Measurements from ENCODE around the gene OPCML.

Gene OPCML

GRCh38 chr11:132648851-132649250, 883.5 kb downstream of the OPCML start:
- no peak overlapping the region for H2AFZ ChIP-seq (ENCODE audit: low read length)
- H3K4me3 ChIP-seq (ENCODE audit: low read length, poor library complexity, severe bottlenecking), result no peak overlapping the region
- H3K9me2 ChIP-seq (replicated peaks; ENCODE audit: low read depth, low read length), result no peaks in the 10 kb centered on the region
- no peak overlapping the region for H3K4me2 ChIP-seq (ENCODE audit: low read depth, low read length, poor library complexity, severe bottlenecking)
- no peaks in the 10 kb centered on the region for H4K20me1 ChIP-seq (ENCODE audit: insufficient read depth, low read length, poor library complexity, severe bottlenecking)
- H3K27me3 ChIP-seq (ENCODE audit: insufficient read depth, low read length, poor library complexity, severe bottlenecking), result no peaks in the 10 kb centered on the region
- H3K79me2 ChIP-seq (ENCODE audit: insufficient read depth, low read length), result no peaks in the 10 kb centered on the region
- no peaks in the 10 kb centered on the region; the same call in 1 of the 2 replicates for H3K9me3 ChIP-seq (ENCODE audit: insufficient read depth, low read depth, low read length)
- no peak overlapping the region for H3K9ac ChIP-seq (ENCODE audit: low read depth, low read length, poor library complexity, severe bottlenecking)
- TF ChIP-seq EZH2phosphoT487 (IDR thresholded peaks at IDR 0.05; ENCODE audit: borderline replicate concordance), result no peak
- H3K36me3 ChIP-seq (ENCODE audit: insufficient read depth, low read length), result no peaks in the 10 kb centered on the region
- no peaks in the 10 kb centered on the region for H3F3A ChIP-seq (ENCODE audit: low read depth)
- no peaks in the 10 kb centered on the region for H3K4me1 ChIP-seq (ENCODE audit: insufficient read depth, low read length, poor library complexity, severe bottlenecking)

GRCh38 chr11:132646890-132647289, 885.4 kb downstream of the OPCML start:
- no peak overlapping the region for H3K9ac ChIP-seq (ENCODE audit: low read depth, low read length, poor library complexity, severe bottlenecking)
- no peaks in the 10 kb centered on the region for H3K4me1 ChIP-seq (ENCODE audit: insufficient read depth, low read length, poor library complexity, severe bottlenecking)
- H4K20me1 ChIP-seq (ENCODE audit: insufficient read depth, low read length, poor library complexity, severe bottlenecking), result no peaks in the 10 kb centered on the region
- H3K4me2 ChIP-seq (ENCODE audit: low read depth, low read length, poor library complexity, severe bottlenecking), result no peak overlapping the region
- no peaks in the 10 kb centered on the region for H3F3A ChIP-seq (ENCODE audit: low read depth)
- no peaks in the 10 kb centered on the region; the same call in 1 of the 2 replicates for H3K9me3 ChIP-seq (ENCODE audit: insufficient read depth, low read depth, low read length)
- no peak overlapping the region for H3K4me3 ChIP-seq (ENCODE audit: low read length, poor library complexity, severe bottlenecking)
- no peaks in the 10 kb centered on the region for H3K27me3 ChIP-seq (ENCODE audit: insufficient read depth, low read length, poor library complexity, severe bottlenecking)
- no peaks in the 10 kb centered on the region for H3K36me3 ChIP-seq (ENCODE audit: insufficient read depth, low read length)
- TF ChIP-seq EZH2phosphoT487 (IDR thresholded peaks at IDR 0.05; ENCODE audit: borderline replicate concordance) (no peak), CTCF (conservative IDR thresholded peaks at IDR 0.05; ENCODE audit: low read length) (no peak)
- no peaks in the 10 kb centered on the region for H3K79me2 ChIP-seq (ENCODE audit: insufficient read depth, low read length)
- H2AFZ ChIP-seq (ENCODE audit: low read length), result no peak overlapping the region
- H3K9me2 ChIP-seq (replicated peaks; ENCODE audit: low read depth, low read length), result no peaks in the 10 kb centered on the region

GRCh38 chr11:132644520-132645239, 887.6 kb downstream of the OPCML start:
- no peak overlapping the region for H2AFZ ChIP-seq (ENCODE audit: low read length)
- no peaks in the 10 kb centered on the region for H4K20me1 ChIP-seq (ENCODE audit: insufficient read depth, low read length, poor library complexity, severe bottlenecking)
- H3K27me3 ChIP-seq (ENCODE audit: insufficient read depth, low read length, poor library complexity, severe bottlenecking), result no peaks in the 10 kb centered on the region
- no peaks in the 10 kb centered on the region for H3K36me3 ChIP-seq (ENCODE audit: insufficient read depth, low read length)
- H3K9me2 ChIP-seq (replicated peaks; ENCODE audit: low read depth, low read length), result no peaks in the 10 kb centered on the region
- TF ChIP-seq EZH2phosphoT487 (IDR thresholded peaks at IDR 0.05; ENCODE audit: borderline replicate concordance) (no peak), CTCF (conservative IDR thresholded peaks at IDR 0.05; ENCODE audit: low read length) (no peak)
- peaks cover 3% of the 10 kb centered on the region; the same call in 1 of the 2 replicates for H3K9me3 ChIP-seq (ENCODE audit: insufficient read depth, low read depth, low read length)
- no peaks in the 10 kb centered on the region for H3K4me1 ChIP-seq (ENCODE audit: insufficient read depth, low read length, poor library complexity, severe bottlenecking)
- no peaks in the 10 kb centered on the region for H3F3A ChIP-seq (ENCODE audit: low read depth)
- no peak overlapping the region for H3K4me2 ChIP-seq (ENCODE audit: low read depth, low read length, poor library complexity, severe bottlenecking)
- no peaks in the 10 kb centered on the region for H3K79me2 ChIP-seq (ENCODE audit: insufficient read depth, low read length)
- H3K4me3 ChIP-seq (ENCODE audit: low read length, poor library complexity, severe bottlenecking), result no peak overlapping the region
- H3K9ac ChIP-seq (ENCODE audit: low read depth, low read length, poor library complexity, severe bottlenecking), result no peak overlapping the region

GRCh38 chr11:132643239-132643638, 889.1 kb downstream of the OPCML start:
- H3K9ac ChIP-seq (ENCODE audit: low read depth, low read length, poor library complexity, severe bottlenecking), result no peak overlapping the region
- no peaks in the 10 kb centered on the region for H3K9me2 ChIP-seq (replicated peaks; ENCODE audit: low read depth, low read length)
- no peak overlapping the region for H3K4me3 ChIP-seq (ENCODE audit: low read length, poor library complexity, severe bottlenecking)
- no peaks in the 10 kb centered on the region for H3K27me3 ChIP-seq (ENCODE audit: insufficient read depth, low read length, poor library complexity, severe bottlenecking)
- no peaks in the 10 kb centered on the region for H3K4me1 ChIP-seq (ENCODE audit: insufficient read depth, low read length, poor library complexity, severe bottlenecking)
- no peaks in the 10 kb centered on the region for H4K20me1 ChIP-seq (ENCODE audit: insufficient read depth, low read length, poor library complexity, severe bottlenecking)
- TF ChIP-seq EZH2phosphoT487 (IDR thresholded peaks at IDR 0.05; ENCODE audit: borderline replicate concordance) (no peak), CTCF (conservative IDR thresholded peaks at IDR 0.05; ENCODE audit: low read length) (no peak)
- no peak overlapping the region for H3K4me2 ChIP-seq (ENCODE audit: low read depth, low read length, poor library complexity, severe bottlenecking)
- H3F3A ChIP-seq (ENCODE audit: low read depth), result no peaks in the 10 kb centered on the region
- no peak overlapping the region for H2AFZ ChIP-seq (ENCODE audit: low read length)
- H3K36me3 ChIP-seq (ENCODE audit: insufficient read depth, low read length), result no peaks in the 10 kb centered on the region
- no peaks in the 10 kb centered on the region for H3K79me2 ChIP-seq (ENCODE audit: insufficient read depth, low read length)
- peaks cover 3% of the 10 kb centered on the region; the same call in 1 of the 2 replicates for H3K9me3 ChIP-seq (ENCODE audit: insufficient read depth, low read depth, low read length)
